RWPE2 (cell line): Measurements from ENCODE around the gene RPL31.
"Not testable (repeated sequence)": the region's sequence is repeated elsewhere in the genome, so short reads cannot be mapped to it uniquely, and the experiment has no call there.

Experiments used
- ATAC-seq: fragments of 200-7000 bp; cut with Tn5 transposase; 3 replicates; pipeline ENCODE4 v1.9.1; 2021; ENCODE audit warnings: low read depth
- DNase-seq: peaks from one replicate; pipeline ENCODE4 v3.0.0-alpha.2; 2020; ENCODE audit warnings: low spot score
- H3K27ac ChIP-seq: fragments of 450-650 bp; 2 replicates; pipeline ENCODE4 v1.5.1; 2017; ENCODE audit warnings: mild to moderate bottlenecking; ENCODE audit not compliant: poor library complexity, severe bottlenecking
- H3K27me3 ChIP-seq: fragments of 250-450 bp; sonication (Bioruptor Pico); 2 replicates; pipeline ENCODE4 v1.5.1; 2021; ENCODE audit warnings: mild to moderate bottlenecking, moderate library complexity; ENCODE audit not compliant: insufficient read depth, poor library complexity, severe bottlenecking
- H3K36me3 ChIP-seq: fragments of 250-450 bp; sonication (Bioruptor Pico); 2 replicates; pipeline ENCODE4 v1.5.1; 2020; ENCODE audit warnings: low read depth, mild to moderate bottlenecking, moderate library complexity
- H3K4me1 ChIP-seq: fragments of 250-450 bp; sonication (Bioruptor Pico); 2 replicates; pipeline ENCODE4 v1.5.1; 2021; ENCODE audit warnings: mild to moderate bottlenecking, moderate library complexity; ENCODE audit not compliant: insufficient read depth, poor library complexity, severe bottlenecking
- H3K4me3 ChIP-seq: fragments of 250-450 bp; sonication (Bioruptor Pico); 2 replicates; pipeline ENCODE4 v1.5.1; 2021; ENCODE audit warnings: mild to moderate bottlenecking, moderate library complexity; ENCODE audit not compliant: severe bottlenecking
- H3K9me3 ChIP-seq: fragments of 250-450 bp; sonication (Bioruptor Pico); 2 replicates; pipeline ENCODE4 v1.5.1; 2021; ENCODE audit warnings: mild to moderate bottlenecking, moderate library complexity; ENCODE audit not compliant: severe bottlenecking
- CTCF ChIP-seq: fragments of 450-650 bp; IDR thresholded peaks from one replicate; pipeline ENCODE4 v1.5.1; 2017; ENCODE audit warnings: mild to moderate bottlenecking, moderate library complexity; ENCODE audit not compliant: poor library complexity, severe bottlenecking

RPL31 gene

DNA sequence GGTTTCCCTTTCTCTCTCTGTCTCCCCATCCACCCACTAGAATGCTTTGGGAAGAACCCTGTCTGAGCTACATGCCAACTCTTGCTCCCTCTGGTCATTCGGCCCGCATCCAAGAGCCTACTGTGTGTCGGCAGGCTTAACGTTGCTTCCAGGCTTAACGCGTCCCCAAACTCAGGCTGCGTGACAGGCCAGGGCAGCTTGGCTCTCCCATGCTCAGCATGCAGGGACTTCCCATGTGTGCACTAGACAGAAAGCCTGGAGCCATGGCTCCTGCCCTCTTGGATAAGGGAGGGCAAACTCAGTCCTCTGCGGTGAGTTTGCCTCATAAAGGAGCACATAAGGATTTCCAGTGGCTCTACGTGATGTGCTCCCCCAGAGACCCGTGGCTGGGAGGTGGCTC, 43.2 kb downstream of the RPL31 start:
- H3K36me3 ChIP-seq = peaks cover 47% of the 10 kb centered on the region

GRCh38 chr2:101047075-101047766, 45.1 kb downstream of the RPL31 start:
- TF ChIP-seq CTCF = no peak
- H3K9me3 ChIP-seq = no peaks in the 10 kb centered on the region
- no peak overlapping the region for H3K4me3 ChIP-seq
- no peaks in the 10 kb centered on the region for H3K27me3 ChIP-seq
- ATAC-seq (peak; percentile 99), DNase-seq (no peak)
- H3K27ac ChIP-seq = peak overlapping the region; percentile 43
- peaks cover 15% of the 10 kb centered on the region for H3K4me1 ChIP-seq
- peaks cover 50% of the 10 kb centered on the region for H3K36me3 ChIP-seq

More for the DNA sequence above, 43.2 kb downstream of the RPL31 start:
- DNase-seq (no peak), ATAC-seq (no peak)
- Histone ChIP-seq H3K9me3 (no peaks in the 10 kb centered on the region), H3K4me3 (no peak overlapping the region), H3K27me3 (no peaks in the 10 kb centered on the region), H3K4me1 (peaks cover 15% of the 10 kb centered on the region), H3K27ac (no peak overlapping the region)
- TF ChIP-seq CTCF = no peak

DNA sequence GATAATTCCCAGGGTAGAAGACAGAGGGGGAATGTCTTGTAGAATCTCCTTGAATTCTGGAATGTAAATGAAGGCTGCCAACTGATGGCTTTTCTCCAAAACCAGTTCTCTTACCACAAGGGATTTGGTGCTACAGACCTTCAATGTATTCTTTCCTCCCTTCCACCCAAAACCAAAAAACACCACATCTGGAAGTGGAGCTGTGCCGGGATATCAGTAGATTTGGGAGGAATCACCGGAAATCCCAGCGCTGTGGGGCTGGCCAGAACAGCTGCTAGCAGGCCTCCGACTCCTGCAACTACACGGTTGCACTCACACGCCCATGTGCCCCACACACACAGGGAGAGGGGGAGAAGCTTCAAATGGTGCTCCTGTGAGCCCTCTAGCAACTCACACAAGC, 45.7 kb downstream of the RPL31 start:
- DNase-seq = no peak
- peaks cover 52% of the 10 kb centered on the region for H3K36me3 ChIP-seq
- H3K9me3 ChIP-seq = no peaks in the 10 kb centered on the region
- H3K27me3 ChIP-seq = no peaks in the 10 kb centered on the region
- peak; percentile 8; the same call in 1 of the 3 replicates for ATAC-seq
- no peak overlapping the region for H3K4me3 ChIP-seq
- H3K4me1 ChIP-seq = peaks cover 15% of the 10 kb centered on the region
- peak overlapping the region; percentile 43 for H3K27ac ChIP-seq
- TF ChIP-seq CTCF = no peak

GRCh38 chr2:101048756-101049155, 46.7 kb downstream of the RPL31 start:
- TF ChIP-seq CTCF = no peak
- peaks cover 15% of the 10 kb centered on the region for H3K4me1 ChIP-seq
- H3K27ac ChIP-seq = no peak overlapping the region
- no peaks in the 10 kb centered on the region for H3K9me3 ChIP-seq
- H3K36me3 ChIP-seq = peaks cover 58% of the 10 kb centered on the region
- ATAC-seq = no peak
- no peak overlapping the region for H3K4me3 ChIP-seq
- H3K27me3 ChIP-seq = no peaks in the 10 kb centered on the region
- DNase-seq = no peak

DNA sequence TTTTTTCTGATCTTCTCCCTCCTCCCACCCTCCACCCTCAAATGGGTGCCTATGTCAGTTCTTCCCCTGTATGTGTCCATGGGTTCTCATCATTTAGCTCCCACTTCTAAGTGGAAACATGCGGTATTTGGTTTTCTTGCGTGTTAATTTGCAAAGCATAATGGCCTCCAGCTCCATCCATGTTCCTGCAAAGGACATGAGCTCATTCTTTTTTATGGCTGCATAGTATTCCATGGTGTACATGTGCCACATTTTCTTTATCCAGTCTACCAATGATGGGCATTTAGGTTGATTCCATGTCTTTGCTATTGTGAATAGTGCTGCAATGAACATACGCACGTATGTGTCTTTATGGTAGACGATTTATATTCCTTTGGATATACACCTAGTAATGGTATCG, 48.8 kb downstream of the RPL31 start:
- Histone ChIP-seq H3K4me1 (peaks cover 15% of the 10 kb centered on the region), H3K36me3 (peaks cover 66% of the 10 kb centered on the region)
- DNase-seq, H3K4me3 ChIP-seq, H3K9me3 ChIP-seq, H3K27ac ChIP-seq, H3K27me3 ChIP-seq, ATAC-seq: not testable (repeated sequence)
